SU-DHL-6 (cell line): ENCODE data around the gene ACBD6.

Source experiments
- EZH2phosphoT487 ChIP-seq: fragments of 200-600 bp; sonication (generic), shearing (Covaris generic); conservative IDR thresholded peaks from 2 replicates; pipeline ENCODE4 v1.6.1; 2018; ENCODE audit warnings: mild to moderate bottlenecking, antibody characterized with exemption, low read length, moderate library complexity, mixed read lengths
- TF ChIP-seq, protein P1 (sequence below): fragments of 200-600 bp; sonication (generic); IDR thresholded peaks from one replicate; pipeline ENCODE4 v1.5.1; 2017; ENCODE audit warnings: antibody characterized with exemption, mild to moderate bottlenecking, low read length, moderate library complexity; ENCODE audit not compliant: insufficient read depth, poor library complexity, severe bottlenecking

DNA sequence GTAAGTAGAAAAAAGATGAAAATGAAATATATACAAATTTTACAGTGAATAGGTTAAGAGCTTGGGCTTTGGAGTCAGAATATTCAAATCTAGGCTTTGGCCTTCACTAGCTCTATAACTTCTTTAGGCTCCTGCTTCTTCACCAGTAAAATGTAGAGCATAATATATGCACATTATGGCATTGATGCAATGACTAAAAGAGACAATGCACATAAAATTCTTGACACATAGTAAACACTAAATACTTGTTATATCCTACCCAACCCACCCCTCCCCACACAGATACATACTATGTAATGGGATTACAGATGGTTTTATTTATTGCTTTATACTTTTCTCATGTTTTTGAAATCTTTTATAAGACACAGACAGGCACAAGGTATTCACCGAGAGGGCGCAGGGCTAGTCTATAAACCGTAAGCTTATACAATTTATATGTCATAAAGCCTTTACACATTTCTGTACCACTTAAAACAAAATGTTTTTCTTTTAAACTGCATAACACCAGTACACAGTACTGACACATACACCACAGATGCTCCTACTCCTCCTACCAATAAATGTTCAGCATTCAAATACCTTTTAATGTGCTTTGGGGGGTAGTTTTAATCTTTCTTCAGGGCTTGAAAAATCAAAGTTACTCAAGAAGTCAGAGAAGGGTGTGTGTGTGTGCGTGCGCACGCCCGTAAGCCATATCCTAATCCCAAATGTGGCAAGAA lies 109.8 kb downstream of the ACBD6 start:
- TF ChIP-seq, protein P1, sequence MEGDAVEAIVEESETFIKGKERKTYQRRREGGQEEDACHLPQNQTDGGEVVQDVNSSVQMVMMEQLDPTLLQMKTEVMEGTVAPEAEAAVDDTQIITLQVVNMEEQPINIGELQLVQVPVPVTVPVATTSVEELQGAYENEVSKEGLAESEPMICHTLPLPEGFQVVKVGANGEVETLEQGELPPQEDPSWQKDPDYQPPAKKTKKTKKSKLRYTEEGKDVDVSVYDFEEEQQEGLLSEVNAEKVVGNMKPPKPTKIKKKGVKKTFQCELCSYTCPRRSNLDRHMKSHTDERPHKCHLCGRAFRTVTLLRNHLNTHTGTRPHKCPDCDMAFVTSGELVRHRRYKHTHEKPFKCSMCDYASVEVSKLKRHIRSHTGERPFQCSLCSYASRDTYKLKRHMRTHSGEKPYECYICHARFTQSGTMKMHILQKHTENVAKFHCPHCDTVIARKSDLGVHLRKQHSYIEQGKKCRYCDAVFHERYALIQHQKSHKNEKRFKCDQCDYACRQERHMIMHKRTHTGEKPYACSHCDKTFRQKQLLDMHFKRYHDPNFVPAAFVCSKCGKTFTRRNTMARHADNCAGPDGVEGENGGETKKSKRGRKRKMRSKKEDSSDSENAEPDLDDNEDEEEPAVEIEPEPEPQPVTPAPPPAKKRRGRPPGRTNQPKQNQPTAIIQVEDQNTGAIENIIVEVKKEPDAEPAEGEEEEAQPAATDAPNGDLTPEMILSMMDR, result no peak
- TF ChIP-seq EZH2phosphoT487, result no peak
